Measurements from ENCODE around the gene CLDN15.

The CLDN15 gene

DNA sequence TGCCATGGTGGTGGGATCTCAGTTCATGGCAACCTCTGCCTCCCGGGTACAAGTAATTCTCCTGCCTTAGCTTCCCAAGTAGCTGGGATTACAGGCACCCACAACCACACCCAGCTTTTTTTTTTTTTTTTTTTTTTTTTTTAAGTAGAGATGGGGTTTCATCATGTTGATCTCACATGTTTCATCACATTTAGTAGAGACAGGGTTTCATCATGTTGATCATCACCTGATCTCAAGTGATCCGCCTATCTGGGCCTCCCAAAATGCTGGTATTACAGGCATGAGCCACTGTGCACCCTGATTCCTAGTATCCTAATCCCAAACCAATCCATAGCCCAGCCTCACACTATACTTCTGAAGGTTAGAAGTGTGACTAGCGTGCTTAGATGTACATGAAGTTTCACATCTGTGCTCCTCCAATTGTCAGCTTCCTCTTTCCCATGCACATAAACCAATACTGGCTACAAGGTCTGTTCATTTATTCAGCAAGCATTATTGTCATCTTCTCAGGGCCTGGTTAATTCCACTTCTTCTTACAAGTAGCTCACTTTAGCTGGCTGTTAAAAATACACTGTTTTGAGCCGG, 50.7 kb downstream of the CLDN15 start:
- Histone ChIP-seq H3K4me1 (ENCODE audit: insufficient read depth, low read length) (no peaks in the 10 kb centered on the region), H3K27ac (ENCODE audit: low read depth, low read length) (no peak overlapping the region), H3K27me3 (ENCODE audit: control insufficient read depth in 1 of 2, insufficient read depth in 2 of 2, low read length in 2 of 2) (peaks cover 0 to 9% of the 10 kb centered on the region in 2 donors), H3K36me3 (ENCODE audit: insufficient read depth, low read length) (no peaks in the 10 kb centered on the region), H3K9me3 (ENCODE audit: low read length) (no peaks in the 10 kb centered on the region), H3K9ac (ENCODE audit: low read length) (no peak overlapping the region), H3K4me3 (ENCODE audit: low read depth in 1 of 2, low read length in 2 of 2) (no peak overlapping the region)

DNA sequence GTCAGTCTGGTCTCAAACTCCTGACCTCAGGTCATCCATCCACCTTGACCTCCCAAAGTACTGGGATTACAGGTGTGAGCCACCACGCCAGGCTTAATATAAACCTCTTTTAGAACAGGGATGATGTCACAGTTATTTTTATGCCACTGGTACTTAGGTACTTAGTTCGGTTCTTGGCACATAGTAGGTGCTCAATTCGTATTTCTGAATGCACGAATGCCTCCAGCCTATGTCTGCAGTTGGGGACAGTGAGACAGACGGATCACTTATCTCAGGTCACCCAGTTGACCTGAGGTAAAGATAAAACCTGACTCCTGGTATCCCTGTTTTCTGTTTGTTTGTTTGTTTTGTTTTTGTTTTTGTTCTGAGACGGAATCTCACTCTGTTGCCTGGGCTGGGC, 51.4 kb downstream of the CLDN15 start:
- Histone ChIP-seq H3K27me3 (ENCODE audit: control insufficient read depth in 1 of 2, insufficient read depth in 2 of 2, low read length in 2 of 2) (peaks cover 0 to 10% of the 10 kb centered on the region in 2 donors), H3K4me1 (ENCODE audit: insufficient read depth, low read length) (no peaks in the 10 kb centered on the region), H3K9ac (ENCODE audit: low read length) (no peak overlapping the region), H3K4me3 (ENCODE audit: low read depth in 1 of 2, low read length in 2 of 2) (no peak overlapping the region), H3K27ac (ENCODE audit: low read depth, low read length) (no peak overlapping the region), H3K9me3 (ENCODE audit: low read length) (no peaks in the 10 kb centered on the region), H3K36me3 (ENCODE audit: insufficient read depth, low read length) (no peaks in the 10 kb centered on the region)

GRCh38 chr7:101185258-101185839, 52.3 kb downstream of the CLDN15 start:
- H3K27ac ChIP-seq (ENCODE audit: low read depth, low read length), result no peak overlapping the region
- H3K9me3 ChIP-seq (ENCODE audit: low read length), result no peaks in the 10 kb centered on the region
- no peak overlapping the region for H3K4me3 ChIP-seq (ENCODE audit: low read depth in 1 of 2, low read length in 2 of 2)
- peaks cover 4 to 18% of the 10 kb centered on the region in 2 donors for H3K27me3 ChIP-seq (ENCODE audit: control insufficient read depth in 1 of 2, insufficient read depth in 2 of 2, low read length in 2 of 2)
- no peaks in the 10 kb centered on the region for H3K4me1 ChIP-seq (ENCODE audit: insufficient read depth, low read length)
- H3K36me3 ChIP-seq (ENCODE audit: insufficient read depth, low read length), result no peaks in the 10 kb centered on the region
- no peak overlapping the region for H3K9ac ChIP-seq (ENCODE audit: low read length)
